Ammon's horn (tissue), 1 donor: ENCODE measurements around the gene OSBPL7.

Experiments
- DNase-seq: peaks from one replicate; pipeline ENCODE4 v3.0.0-alpha.2; 2016; ENCODE audit warnings: low spot score

Gene OSBPL7

GRCh38 chr17:47763913-47764582 lies 57.5 kb downstream of the OSBPL7 start:
- no peak for DNase-seq

- DNase-seq: no peak
Measured at GRCh38 chr17:47762728-47763127, 58.9 kb downstream of the OSBPL7 start.

- no peak for DNase-seq
Measured at GRCh38 chr17:47760409-47761140, 61.0 kb downstream of the OSBPL7 start.

- no peak for DNase-seq
Measured at GRCh38 chr17:47757386-47757785, 64.2 kb downstream of the OSBPL7 start.
